Erythroblast (primary cell): ENCODE measurements around the gene ATXN7.

ENCODE experiments used
- GATA1 ChIP-seq: IDR thresholded peaks from 2 replicates; pipeline ENCODE4 v1.6.1; 2011; ENCODE audit warnings: low read depth, mild to moderate bottlenecking, control low read depth, low read length, moderate library complexity
- POLR2A ChIP-seq: IDR thresholded peaks from 2 replicates; pipeline ENCODE4 v1.6.1; 2011; ENCODE audit warnings: mild to moderate bottlenecking, low read length

GRCh38 chr3:63976872-63977200 is 113.2 kb downstream of the ATXN7 start:
- TF ChIP-seq POLR2A: no peak
- TF ChIP-seq GATA1: no peak
